ENCODE results near the gene FBXO10.

FBXO10 gene

DNA sequence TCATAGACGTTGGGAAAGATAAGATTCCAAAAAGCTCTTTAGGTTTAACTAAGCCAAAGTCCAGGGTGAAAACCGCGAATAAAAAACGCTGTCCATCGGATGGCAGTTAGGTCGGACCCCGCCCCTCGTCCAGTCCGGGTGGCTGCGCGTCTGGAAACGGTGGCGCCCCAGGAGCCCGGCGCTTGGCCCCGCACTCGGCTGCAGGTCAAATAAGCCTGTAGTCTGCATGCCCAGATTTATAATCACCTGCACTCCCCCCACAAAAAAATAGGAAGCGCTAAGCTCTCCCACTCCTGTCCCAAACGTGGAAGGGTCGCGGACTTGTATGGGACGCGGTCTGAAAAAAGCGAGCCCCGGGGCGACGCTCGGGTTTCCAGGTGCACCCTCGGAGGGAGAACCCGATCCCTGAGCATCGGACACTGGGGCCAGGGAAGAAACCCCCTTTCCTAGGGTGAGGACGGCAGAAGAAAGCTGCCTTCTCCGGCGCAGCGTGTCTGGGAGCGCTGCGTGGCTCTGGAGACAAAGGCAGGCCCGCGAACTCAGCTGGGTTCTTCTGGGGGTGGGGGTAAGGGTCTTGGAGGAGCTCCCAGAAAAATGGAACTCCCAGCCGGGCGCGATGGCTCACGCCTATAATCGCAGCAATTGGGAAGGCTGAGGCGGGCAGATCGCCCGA is 110.0 kb downstream of the FBXO10 start:
- TF ChIP-seq, protein P1, sequence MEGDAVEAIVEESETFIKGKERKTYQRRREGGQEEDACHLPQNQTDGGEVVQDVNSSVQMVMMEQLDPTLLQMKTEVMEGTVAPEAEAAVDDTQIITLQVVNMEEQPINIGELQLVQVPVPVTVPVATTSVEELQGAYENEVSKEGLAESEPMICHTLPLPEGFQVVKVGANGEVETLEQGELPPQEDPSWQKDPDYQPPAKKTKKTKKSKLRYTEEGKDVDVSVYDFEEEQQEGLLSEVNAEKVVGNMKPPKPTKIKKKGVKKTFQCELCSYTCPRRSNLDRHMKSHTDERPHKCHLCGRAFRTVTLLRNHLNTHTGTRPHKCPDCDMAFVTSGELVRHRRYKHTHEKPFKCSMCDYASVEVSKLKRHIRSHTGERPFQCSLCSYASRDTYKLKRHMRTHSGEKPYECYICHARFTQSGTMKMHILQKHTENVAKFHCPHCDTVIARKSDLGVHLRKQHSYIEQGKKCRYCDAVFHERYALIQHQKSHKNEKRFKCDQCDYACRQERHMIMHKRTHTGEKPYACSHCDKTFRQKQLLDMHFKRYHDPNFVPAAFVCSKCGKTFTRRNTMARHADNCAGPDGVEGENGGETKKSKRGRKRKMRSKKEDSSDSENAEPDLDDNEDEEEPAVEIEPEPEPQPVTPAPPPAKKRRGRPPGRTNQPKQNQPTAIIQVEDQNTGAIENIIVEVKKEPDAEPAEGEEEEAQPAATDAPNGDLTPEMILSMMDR (IDR thresholded peaks at IDR 0.05; ENCODE audit: low read depth, low read length): no peak
- H3K4me3 ChIP-seq (ENCODE audit: low read depth, low read length): peak overlapping the region; percentile 61

DNA sequence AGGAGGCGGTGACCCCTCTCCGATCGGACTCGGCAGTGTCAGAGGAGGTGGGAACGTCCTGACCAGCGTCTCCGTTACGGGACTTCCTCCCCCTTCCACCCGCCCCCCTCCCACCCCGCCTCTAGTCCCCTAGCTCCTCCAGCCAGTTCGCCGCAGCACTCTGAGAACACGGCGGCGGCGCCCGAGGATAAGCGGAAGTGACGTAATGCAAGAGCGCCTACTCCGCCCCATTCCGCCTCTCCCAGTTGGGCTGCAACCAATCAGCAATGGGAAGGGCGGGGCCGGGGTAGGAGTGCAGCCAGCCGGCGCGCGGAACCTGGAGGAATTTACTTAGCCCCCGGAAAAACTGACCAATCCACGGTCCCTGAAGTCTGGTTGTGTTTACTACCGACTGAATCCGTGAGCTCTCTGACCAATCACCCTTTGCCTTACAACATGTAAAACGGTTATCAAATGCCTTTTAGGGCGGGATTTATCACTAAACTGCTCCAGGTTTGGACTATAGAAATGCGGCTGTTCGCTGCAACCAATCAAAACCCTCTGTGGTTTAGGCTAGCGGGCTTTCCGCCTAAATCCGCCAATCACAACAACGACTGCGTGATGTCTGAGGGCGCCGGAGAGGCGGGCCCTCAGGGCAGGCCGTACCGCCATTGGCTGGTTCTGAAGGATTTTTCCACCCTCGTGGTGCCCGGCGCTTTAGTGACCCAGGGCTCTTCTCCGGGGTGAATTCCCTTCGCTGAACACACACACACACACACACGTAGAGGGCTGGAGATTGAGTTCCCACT is 110.7 kb downstream of the FBXO10 start, which contains the start of gene ZBTB5:
Gene ZBTB5, minus strand, starts transcription at position 202 of the 788 bp plus-strand sequence. CDS start 22,899 bp downstream, outside the sequence.
- H3K4me3 ChIP-seq (ENCODE audit: low read depth, low read length): peak within 1 kb of the TSS; percentile 91
- TF ChIP-seq, protein P1 (IDR thresholded peaks at IDR 0.05; ENCODE audit: low read depth, low read length): no peak

DNA sequence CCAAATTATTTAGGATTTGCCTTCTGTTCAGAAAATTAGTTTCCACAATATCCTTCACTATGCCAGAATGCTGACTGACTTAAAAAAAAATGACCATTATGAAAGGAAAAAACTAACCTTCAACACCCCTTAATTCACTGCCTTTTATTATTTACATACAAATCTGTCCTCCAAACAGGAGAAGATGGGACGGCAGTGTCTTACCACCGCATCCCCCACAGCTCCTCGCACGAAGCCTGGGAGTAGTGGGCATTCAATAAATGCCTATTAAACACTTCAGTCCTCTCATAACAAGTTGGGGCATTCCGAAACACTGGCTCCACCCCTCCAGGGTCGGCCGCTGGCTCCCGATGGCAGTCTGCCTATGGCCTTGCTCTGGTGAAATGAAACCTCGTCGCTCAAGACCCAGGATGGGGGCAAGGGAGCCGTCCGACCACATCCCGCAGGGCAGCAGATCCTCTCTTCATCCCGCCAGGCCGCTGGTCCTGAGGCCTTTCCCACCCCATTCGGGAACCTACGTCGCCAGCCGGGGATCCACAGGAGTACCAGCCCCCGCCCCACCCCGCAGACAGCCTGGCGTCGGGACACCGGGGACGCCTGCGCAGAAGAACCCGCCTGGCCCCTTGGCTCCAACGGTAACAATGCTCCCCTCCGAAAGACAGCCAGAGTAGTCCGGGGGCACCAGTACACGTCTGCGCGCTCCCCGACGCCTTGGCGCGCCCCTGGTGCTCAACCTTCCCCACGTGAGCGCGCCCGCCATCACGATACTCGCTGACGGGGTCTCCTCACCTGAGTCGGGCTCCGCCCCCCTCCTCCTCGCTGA is 111.5 kb downstream of the FBXO10 start:
- TF ChIP-seq, protein P1 (IDR thresholded peaks at IDR 0.05; ENCODE audit: low read depth, low read length): no peak
- peak overlapping the region; percentile 91 for H3K4me3 ChIP-seq (ENCODE audit: low read depth, low read length)

DNA sequence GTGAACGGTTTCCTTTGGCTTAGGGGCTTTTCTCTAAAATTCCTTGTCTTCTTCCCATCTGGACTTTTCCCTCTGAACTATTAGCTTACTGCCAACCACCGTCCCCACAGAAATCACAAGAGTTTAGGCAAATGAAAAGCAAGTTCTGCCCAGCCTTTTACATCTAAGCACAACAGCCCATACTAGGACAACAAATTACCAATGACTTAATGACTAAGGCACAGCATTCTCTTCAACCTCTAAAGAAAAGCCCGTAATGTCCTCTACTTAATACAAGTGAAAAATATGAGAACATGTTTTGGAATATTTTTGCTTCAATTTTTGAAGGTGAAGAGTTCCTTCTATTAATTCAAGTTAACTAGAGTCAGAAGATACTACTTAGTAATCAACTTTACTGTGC is 112.2 kb downstream of the FBXO10 start:
- peak overlapping the region; percentile 91 for H3K4me3 ChIP-seq (ENCODE audit: low read depth, low read length)
- TF ChIP-seq, protein P1 (IDR thresholded peaks at IDR 0.05; ENCODE audit: low read depth, low read length): no peak

All from WI38 (cell line).